Pons (tissue), 1 donor: ENCODE measurements around the gene RASGRF1.
"Not testable (repeated sequence)": the region's sequence is repeated elsewhere in the genome, so short reads cannot be mapped to it uniquely, and the experiment has no call there.

Source experiments
- DNase-seq: peaks from one replicate; pipeline ENCODE4 v3.0.0-alpha.2; 2016; ENCODE audit warnings: low spot score

The RASGRF1 gene, protein sequence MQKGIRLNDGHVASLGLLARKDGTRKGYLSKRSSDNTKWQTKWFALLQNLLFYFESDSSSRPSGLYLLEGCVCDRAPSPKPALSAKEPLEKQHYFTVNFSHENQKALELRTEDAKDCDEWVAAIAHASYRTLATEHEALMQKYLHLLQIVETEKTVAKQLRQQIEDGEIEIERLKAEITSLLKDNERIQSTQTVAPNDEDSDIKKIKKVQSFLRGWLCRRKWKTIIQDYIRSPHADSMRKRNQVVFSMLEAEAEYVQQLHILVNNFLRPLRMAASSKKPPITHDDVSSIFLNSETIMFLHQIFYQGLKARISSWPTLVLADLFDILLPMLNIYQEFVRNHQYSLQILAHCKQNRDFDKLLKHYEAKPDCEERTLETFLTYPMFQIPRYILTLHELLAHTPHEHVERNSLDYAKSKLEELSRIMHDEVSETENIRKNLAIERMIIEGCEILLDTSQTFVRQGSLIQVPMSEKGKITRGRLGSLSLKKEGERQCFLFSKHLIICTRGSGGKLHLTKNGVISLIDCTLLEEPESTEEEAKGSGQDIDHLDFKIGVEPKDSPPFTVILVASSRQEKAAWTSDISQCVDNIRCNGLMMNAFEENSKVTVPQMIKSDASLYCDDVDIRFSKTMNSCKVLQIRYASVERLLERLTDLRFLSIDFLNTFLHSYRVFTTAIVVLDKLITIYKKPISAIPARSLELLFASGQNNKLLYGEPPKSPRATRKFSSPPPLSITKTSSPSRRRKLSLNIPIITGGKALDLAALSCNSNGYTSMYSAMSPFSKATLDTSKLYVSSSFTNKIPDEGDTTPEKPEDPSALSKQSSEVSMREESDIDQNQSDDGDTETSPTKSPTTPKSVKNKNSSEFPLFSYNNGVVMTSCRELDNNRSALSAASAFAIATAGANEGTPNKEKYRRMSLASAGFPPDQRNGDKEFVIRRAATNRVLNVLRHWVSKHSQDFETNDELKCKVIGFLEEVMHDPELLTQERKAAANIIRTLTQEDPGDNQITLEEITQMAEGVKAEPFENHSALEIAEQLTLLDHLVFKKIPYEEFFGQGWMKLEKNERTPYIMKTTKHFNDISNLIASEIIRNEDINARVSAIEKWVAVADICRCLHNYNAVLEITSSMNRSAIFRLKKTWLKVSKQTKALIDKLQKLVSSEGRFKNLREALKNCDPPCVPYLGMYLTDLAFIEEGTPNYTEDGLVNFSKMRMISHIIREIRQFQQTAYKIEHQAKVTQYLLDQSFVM (N-terminal part only)

DNA sequence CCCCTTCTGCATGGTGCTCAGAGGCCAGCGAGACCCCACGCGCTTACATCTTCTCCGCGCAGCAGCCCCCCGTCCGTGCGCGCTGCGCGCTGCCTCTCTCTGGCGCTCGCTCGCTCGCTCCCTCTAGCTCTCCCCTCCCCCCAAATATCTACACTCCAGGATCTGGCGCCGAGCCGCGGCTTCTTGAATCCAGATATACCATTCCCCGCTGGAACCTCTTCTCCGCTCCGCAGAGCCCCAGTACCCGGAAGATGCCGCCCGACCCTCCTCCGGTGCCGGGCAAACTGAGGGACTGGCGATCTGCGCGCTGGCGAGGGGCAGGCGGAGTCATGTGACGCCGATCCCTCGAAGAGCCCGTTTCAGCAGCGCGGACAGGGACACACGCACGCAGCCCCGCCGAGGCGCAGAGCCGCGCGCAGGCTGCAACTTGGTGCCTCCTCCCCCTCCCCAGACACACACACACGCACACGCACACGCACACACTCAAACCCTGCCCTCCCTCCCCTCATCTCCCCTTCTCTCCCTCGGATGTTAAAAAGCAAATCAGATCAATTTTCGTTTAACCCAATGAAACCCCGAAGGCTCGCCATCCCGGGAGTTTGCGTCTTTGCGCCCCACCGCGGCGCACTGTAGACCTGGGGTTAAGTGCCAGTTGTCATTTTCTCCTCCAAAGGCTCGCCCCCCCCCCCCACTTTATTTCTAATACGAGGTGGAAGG lies at the start of gene RASGRF1:
RASGRF1 (minus strand) TSS at position 294 of the 717 bp plus-strand sequence; CDS start at position 12, 282 bp downstream.
- DNase-seq = peak; percentile 42

DNA sequence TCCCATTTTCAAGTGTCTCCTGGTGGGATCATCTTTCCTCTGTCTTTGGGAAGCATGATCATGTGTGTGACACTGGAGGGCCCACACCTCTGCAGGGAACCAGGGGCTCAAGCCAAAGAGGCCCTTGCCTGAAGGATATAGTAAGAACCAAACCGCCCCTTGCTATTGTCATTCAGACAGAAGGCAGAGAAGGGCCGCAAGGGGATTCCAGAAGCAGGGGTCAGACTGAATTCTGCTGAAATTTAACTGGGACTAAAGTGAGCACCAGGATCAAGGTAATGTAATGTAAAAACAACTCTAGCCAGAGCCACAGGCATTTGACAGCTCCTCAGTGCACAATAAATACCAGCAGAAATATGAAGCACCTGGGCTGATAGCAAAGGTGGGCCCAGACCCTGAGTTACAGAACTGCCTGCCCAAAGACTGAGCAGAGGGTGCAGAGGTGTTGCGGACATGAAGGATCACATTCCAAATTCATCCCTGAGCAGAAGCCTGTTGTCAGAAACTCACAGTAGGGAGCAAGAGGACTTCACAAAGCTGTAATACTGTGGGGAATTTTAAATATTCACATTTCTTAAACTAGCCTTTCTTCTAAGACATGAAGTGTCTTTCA lies 46.0 kb upstream of the RASGRF1 start:
- DNase-seq = no peak

DNA sequence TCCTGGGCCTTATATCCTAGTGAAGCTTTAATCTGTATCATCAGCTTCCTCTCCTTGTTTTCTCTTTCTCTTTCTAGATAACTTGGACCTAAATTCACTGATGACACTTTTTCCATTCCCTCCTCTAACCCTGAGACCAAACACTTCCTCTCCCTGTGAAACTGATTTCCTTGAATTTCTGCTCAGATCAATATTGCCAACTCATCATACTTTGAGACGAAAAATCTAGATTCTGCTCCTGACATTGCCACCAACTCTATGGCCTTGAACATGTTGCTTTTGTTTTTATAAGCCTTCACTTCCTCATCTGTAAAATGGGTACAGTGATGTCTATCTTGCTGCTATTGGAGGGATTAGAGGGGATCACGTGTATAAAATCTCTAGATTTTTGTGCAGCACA lies 42.7 kb upstream of the RASGRF1 start:
- no peak for DNase-seq

DNA sequence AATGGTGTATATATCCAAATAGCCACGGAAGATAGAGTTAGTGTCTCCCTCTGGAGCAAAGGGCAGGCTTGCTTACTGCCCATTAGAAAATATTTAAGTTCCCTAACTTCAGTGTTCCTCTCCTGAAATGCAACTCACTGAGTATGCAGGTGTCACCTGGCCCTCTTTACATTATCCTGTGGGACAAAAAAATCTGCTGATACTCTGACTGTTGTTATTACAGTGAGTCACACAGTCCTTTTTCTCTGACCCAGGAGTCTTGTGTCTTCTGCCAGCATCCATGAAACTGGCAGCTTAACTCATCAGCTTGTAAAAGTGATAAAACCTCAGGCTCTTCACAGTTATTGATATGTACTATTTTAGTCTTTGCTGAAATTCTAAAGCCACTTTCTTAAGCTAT lies 42.2 kb upstream of the RASGRF1 start:
- no peak for DNase-seq

DNA sequence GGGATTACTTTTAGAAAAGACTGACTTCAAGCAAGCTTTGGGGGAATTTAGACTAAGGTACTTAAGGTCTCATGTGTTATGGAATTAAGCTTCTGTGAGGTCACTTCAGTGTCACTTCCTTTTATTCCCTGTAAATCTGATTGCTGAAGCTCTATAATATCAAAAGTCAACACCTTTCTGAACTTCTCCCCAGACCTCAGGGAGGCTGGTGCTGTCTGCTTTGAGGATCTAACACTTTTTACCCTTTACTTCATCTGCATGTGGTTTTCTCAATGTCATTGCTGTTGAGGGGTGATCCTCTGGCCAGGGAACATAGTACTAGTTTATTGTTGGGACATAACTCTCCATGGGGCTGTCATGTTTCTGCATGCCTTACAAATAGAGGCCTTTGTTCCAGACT lies 41.8 kb upstream of the RASGRF1 start:
- DNase-seq = no peak

DNA sequence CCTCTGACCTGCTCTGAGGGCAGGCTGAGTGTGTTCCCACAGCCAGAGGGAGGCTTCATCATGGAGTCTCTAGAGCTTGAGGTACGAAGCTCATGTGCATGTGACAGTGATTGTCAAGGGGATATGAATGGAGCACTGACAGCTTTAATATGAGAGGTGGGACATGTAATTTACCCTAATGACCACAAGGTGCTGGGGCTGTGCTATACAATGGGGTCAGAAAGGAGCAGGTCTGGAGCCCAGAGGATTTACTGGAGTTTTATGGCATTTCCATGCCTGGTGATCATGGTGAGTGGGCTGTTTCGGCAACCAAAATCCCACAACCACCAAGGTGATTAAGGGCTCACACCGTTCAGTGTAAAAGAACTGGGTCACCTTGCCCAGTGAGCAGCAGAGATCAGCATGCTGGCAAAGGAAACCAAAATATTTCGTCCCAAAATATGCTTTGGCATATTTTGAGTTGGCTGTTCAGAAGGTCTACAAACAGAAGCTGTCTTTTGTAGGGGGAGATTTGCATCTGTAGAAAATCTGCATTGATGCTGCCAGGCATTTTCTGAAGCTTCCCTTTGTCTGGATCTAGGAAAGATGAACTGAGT lies 40.1 kb upstream of the RASGRF1 start:
- DNase-seq = no peak

DNA sequence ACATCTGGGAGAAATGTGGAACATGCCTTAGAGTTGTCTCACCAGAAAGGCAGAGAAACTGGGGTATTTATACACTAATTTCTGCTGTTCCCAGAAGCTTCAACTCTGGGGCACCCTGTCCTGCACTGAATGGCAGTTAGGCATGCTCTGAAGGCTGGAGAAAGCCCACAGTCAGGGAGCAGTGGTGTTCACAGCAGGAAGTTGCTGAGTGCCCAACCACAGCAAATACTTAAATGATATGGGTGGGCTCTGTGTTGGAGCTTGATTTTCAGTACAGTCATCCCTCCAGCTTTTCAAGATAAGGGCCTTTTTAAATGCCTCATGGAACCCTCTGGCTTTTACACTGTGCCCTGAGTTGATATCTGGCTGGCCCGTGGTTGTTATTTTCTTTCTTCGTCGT lies 38.7 kb upstream of the RASGRF1 start:
- no peak for DNase-seq

DNA sequence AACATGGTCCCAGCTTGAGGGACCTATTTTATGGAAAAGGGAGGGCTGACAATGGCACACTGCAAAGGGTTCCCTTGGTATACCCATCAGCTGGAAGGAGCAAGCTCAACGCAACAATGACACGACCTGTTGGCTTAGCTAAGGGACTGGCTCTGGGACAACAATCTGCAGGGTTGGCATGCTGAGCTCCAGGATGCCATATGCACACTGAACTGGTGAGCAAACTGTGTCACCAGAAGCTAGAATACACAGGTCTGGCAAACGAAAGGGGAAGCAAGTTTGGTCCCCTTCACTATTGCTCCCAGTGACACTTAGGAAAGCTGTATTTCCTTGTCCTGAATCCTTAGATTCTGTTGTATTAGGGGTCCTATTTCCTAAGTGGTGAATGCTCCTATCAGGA lies 38.0 kb upstream of the RASGRF1 start:
- DNase-seq = no peak

DNA sequence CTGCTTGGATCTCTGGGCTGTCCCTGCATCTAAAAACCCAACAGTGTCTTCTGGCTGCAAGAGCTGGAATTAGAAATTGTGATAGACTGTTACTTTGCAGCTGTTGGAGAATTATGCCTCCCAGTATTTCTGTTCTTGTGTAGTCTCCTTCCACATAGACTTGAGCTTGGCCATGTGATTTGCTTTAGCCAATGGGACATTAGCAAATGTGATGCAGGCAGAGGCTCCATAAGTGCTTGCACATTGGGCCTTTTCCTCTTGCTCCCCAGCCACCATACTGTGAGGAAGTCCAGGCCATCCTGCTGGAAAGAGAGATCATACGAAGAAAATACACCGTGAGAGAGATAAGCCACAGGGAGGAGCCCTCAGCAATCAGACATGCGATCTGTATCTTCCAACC lies 33.8 kb upstream of the RASGRF1 start:
- no peak for DNase-seq

DNA sequence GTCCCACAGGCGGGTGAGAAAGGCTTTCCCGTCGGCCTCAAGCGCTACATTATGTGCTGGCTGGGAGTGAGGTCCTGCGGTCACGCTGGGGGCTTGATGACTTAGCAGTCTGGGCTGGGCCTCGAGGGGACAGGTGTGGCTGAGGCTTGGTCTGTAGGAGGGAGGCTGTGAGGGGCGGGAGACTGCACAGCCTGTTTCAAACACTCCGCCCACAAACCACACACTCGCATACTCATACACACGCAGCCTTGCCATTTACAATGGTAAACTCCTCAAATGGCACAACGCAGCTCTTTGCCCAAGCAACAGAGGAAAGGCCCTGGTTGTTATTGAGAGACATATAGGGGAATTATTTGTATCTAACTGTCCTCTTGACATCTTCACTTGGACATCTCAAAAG lies 32.4 kb upstream of the RASGRF1 start:
- DNase-seq = no peak

DNA sequence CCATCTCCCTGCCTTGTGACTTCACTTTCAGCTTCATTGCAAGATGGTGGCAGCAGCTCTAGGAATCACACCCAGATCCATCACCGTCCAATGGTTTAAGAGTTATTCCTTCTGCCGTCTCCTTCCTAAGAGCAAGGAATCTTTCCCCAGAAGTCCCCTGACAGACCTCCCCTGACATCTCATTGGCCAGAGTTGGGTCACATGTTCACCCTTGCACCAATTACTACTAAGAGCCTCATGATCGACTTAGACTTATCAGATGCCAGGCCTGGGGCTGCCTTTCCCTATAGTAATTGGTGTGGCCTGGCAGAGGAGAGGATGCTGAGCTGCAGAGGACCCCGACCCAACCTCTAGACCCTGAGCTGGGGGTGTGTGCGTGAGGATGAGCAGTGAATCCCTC lies 31.8 kb upstream of the RASGRF1 start:
- no peak for DNase-seq

DNA sequence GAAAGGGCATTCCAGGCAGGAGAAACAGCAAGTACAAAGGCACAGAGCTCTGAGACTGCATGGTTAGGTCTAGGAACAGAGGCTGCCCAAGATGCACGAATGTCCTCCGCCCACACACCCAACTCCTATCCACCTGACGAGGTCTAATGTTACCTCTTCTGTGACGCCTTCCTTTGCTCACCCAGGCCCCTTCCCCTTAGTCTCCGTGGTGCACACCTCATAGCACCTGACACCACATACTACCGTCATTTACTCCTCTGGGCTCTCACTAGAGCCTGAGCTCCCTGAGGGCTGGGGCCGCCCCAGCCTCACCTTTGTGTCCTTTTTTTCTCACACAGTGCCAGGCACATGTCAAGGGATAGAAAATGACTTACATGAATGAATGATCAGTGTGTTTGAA lies 31.0 kb upstream of the RASGRF1 start:
- no peak for DNase-seq

DNA sequence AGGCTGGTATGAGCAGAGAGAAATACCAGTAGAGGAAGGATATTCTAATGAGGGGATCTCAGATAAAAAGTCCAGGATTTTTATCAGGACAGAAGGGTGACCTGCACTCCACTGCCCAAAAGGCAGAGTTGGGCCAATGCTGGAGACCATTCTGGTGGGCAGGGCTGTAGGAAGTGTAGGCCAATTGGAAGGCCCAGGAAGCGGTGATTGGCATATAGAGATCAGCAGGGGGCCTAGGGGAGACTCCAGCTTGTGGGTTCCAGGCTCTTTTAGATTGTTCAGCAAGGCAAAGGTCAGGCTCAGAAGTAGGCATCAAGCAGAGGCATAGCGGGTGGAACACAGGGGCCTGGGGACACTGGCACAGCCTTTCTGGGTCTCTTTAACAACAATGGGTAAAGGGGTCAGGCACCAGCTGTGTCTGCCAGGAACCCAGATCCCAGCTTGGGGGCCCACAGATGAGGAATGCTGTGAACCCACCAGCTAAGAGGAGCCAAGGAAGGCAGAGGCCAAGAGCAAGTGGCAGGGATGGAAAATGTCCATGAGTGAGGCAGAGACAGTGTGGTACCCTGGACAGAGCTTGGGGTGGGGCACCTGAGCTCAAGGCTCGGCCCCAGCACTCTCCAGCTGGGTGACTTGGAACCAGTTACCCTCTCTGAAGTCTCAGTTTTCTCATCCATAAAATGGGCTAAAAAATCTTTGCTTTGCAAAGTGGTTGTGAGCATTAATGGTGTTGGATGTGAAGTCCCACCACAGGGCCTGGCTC lies 27.0 kb upstream of the RASGRF1 start:
- DNase-seq = no peak

DNA sequence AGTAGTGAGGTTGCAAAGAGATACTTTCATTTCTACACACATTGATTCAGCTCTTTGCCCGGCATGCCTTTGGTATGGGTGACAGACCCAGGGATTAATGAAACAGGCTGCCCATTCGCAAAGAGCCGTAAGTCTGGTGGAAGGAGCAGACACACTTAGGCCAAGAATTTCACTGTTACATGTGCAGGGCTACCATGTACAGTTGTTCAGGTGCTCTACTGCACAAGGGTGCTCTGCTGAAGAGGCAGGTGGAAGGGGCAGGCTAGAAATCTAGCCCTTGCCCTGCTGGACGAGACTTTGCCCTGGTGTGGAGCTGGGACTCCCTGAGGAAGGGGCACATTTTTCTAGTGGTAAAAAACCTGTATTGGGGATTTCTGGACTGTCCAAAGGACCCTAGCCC lies 26.2 kb upstream of the RASGRF1 start:
- DNase-seq = no peak

DNA sequence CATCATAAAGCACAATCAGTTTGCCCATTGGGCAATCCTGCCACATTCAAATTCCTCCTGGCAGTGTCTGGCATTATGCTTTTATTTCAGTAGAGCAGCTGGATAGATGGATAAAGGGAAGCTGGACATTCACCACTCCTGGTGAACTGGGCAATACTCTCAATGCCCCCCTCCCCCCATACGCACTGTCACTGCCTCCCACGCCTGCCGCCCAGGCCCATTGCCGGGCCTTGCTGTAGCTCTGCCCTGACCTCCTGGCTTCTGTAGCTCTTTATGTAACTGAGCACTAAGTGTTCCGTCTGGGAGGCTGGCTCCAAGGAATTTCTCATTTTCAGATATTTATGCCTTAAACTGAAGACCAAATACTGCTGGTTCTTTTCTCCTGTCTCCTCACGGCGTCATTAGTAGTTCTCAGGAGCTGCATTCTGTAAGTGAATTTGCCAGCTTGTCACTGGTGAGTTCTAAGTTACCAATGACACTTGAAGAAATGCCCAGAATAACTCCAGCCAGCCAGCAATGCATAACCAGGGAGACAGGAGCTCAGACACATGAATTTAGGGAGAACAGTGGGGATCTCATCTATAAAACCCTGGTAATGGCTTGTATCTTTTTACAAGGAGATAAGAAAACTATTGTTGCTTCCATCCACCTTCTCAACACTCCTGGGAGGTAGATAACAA lies 25.5 kb upstream of the RASGRF1 start:
- peak; percentile 53 for DNase-seq

DNA sequence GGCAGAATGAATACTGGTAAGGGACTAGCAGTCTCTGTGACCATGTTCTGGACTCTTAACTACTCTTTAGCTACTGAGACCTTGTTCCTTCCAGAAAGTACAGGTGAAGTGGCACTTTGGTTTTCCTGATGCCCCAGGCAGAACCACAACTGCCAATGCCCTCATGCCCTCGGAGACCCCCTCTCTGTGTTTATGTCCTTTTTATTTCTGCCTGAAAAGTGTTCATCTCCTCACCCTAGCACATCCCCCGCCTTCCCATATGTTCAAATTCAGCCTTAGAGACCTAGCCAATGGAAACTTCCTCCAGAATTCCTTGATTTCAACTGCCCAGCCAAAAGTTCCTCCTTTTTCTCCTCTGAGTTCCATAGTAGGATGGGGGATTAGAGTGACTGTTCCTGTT lies 23.3 kb upstream of the RASGRF1 start:
- no peak for DNase-seq

DNA sequence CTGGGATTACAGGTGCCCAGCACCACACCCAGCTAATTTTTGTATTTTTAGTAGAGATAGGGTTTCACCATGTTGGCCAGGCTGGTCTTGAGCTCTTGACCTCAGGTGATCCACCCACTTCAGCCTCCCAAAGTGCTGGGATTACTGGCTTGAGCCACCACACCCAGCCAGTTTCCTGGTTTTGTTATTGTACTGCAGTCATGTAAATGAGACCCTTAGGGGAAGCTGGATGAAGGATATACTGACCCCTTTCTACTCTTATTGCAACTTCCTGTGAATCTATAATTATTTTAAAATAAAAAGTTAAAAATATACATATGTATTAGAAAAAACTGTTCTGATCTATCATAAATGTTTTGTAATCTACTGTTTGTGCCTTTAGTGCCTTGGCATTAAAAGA lies 20.8 kb upstream of the RASGRF1 start:
- DNase-seq = not testable (repeated sequence)

DNA sequence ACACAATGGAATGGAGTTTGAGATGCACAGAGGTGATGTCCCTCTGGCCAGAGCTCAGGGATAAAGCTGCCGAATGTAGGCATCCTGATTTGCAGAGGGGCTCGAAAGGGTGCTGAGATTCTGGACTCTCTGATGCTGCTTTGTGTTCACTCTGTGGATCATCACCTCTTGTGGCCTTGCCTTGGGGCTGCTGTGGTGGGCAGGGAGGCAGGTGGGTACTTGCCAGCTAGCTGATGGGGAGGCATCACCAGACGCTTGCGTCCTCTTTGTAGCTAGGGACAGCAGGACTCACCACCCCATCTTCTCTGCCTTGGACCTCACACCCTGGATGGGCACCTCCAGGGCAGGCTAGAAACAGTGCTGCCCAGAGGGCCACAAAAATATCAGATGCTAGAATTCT lies 14.6 kb upstream of the RASGRF1 start:
- DNase-seq = no peak

DNA sequence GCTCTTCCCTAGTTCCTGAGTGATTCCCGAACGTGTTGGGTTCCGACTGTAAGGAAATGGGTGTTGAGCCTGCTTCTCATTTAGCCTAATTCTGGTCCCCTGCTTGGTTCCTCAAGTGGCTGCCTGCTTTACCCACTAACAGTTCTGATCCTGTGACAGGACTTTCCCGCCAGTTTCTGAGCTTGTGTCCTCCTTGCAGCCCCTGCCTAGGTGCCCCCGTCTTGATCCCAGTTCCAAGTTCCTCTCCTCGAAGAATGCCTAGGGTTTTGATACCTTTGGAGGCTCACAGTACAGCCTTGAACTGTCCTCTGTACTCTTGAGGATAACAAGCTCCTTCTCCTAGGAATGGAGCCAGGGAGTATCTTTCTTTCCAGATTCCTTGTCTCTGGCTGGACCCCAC lies 12.0 kb upstream of the RASGRF1 start:
- no peak for DNase-seq
